ENCODE measurements around the gene CNTNAP2.

The CNTNAP2 gene

DNA sequence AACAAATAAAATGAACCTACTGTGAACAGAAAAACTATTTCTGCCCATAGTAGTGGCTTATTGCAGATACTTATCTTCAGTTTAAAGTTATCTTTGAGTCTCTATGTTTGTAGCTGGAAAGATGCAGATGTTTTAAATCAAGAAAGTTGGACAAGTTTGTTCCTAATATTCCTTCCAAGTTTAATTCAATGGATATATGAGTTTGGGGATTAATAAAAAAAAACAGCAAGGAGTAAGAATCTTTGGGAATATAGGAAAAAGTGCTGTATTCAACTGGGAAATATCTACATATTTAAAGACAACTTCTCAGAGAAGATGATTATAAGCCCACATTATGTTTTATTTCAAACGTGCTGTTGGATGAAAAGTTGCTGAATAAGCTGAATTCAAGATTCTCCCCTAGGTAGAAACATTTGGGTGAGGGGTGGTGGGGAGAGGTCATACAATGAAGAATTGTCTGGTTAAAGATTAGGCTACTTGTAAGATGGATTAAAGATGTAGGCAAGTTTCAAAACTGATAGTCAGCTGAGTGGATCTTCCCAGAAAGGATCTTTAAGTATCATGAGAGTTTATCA lies 1135.2 kb downstream of the CNTNAP2 start:
- no peak for DNase-seq (ENCODE audit: low read depth)

DNA sequence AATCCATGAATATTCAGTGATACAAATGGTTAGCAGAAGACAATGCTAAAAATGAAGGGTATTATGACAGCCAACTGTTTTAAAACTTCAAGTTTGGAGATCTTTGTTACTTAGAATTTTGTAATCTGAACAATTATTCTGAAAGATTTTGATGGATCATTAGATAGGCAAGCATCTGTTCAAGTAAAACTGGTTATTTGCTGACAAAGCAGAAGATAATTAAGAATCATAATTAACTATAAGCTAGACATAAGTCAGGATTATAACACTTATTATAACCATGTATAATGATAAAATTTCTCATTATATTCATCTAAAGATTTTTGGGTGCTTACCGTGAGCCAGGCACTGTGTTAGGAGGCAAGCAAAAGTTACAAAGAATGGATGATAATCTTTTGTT lies 1145.1 kb downstream of the CNTNAP2 start:
- DNase-seq (ENCODE audit: low read depth) = no peak

DNA sequence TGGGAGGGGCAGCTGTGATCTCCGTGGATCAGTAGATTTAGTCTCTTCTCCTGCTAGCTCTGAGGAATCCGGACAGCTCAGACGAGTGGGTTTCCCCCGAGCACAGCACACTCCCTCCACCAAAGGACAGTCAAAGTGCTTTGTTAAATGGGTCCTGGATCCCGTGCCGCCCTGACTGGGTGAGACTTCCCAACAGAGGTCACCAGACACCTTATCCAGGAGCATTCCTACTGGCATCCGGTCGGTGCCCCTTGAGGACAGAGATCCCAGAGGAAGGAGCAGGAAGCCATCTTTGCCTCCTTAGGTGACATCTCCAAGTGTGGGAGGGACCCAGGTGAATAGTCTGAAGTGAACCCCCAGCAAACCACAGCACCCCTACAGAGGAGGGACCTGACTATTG lies 1148.9 kb downstream of the CNTNAP2 start:
- no peak for DNase-seq (ENCODE audit: low read depth)

DNA sequence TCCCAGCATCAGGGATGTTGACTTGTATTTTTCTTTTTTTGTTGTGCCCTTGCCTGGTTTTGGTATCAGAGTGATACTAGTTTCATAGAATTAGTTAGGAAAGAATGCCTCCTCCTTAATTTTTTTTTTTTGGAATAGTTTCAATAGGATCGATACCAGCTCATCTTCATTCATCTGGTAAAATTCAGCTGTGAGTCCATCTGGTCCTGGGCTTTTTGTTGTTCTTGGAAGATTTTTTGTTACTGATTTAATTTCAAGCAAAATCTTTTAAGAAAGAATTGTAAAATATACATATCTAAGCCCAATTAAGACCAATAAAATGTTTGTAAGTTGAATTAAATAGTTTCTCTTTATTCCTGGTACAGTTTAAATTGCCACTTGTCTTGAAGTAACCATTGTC lies 1159.5 kb downstream of the CNTNAP2 start:
- no peak for DNase-seq (ENCODE audit: low read depth)

DNA sequence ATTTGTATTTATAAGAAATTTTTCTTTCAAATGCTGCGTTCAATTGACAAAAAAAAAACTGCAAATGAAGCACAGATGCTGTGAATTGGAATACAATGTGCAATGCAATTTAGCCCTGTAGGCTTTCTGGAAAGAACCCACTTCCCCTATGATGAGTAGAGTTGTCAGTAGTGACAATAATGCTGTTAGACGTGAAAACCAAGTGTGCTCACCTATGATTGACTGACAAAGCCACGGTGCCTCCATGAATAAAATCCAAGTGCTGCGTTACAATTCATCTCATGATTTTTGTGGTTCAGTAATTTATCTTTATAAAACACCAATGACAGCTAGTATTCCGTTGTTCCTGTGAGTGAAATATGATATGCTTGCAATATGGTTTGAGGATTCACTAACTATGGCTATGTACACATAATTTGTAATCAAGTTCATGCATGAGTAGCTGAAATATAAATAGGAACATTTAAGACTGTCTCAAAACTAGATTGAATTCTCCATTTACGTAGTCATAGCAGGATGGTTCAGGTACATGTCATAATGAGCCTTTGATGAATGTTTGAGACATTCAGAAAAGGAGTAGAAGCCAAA lies 1160.3 kb downstream of the CNTNAP2 start:
- no peak for DNase-seq (ENCODE audit: low read depth)

DNA sequence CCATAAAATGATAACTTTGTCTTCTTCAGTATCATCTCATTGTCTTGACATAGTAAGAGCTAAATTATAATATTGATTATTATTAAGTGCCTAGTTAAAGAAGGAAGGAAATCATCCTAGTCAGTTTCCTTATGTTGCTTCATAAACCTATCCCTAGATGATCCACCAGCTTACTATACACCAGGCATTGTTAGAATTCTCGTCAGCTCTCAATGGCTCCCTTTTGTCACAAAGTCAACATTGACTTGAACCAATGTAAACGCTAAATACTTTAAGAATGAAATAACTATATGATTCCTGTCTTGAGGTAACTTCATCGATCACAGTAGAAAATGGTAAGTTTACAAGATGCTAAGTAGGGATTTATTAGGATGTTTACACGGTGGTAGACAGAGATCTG lies 1162.9 kb downstream of the CNTNAP2 start:
- DNase-seq (ENCODE audit: low read depth) = no peak

DNA sequence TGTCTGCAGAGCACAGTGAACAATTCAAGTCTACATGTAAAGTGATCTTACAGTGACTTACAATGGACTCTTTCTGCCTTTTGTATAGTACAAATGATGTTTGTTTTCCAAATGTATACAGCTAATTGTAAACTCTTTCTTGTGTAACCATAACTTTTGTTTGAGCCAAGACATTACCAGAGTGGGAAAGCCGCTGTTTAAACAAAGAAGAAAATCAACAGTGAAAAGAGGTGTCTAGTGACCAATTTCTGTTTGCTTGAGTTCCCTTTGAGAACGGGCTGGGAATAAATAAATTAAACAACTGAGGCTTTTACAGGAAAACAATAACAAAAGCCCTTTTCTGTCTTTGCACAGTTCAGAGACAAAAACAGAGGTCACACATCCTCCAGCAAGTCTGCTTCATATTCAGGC lies 1163.4 kb downstream of the CNTNAP2 start:
- no peak for DNase-seq (ENCODE audit: low read depth)

DNA sequence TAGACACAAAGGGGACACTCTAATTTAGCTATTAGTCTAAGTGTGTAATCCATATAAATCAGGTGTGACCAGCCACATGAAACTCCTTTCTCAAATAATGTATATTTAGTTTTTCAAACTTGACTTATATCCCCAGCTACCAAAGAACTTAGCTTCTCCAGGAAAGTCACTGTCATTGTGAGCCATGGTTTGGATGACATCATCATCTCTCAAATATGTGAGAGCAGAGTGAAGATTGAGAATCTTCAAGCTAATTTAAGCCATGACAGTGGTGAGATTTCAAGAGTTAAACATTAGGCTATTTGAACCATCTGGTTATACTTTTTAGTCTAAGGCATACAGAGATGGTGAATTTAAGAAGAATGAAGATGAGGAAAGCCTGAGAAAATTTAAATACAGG lies 1165.6 kb downstream of the CNTNAP2 start:
- no peak for DNase-seq (ENCODE audit: low read depth)

DNA sequence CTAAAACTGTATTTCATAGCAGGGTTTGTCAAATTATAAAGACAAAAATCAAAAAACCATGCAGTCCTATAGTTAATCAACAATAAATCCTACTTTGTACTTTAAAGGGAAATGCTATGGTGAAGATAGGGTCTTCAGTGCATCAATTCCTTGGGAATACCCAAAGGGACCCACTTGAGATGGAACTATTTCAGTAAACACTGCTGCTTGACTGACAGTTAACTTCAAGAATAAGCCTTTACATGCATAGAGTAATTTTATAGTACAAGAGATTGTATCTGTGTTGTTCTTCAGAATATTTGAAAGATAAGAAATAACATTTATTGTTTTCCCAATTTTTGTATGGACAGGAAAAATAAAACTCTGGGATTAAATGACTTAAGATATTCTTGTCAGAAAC lies 1179.6 kb downstream of the CNTNAP2 start:
- DNase-seq (ENCODE audit: low read depth) = no peak

DNA sequence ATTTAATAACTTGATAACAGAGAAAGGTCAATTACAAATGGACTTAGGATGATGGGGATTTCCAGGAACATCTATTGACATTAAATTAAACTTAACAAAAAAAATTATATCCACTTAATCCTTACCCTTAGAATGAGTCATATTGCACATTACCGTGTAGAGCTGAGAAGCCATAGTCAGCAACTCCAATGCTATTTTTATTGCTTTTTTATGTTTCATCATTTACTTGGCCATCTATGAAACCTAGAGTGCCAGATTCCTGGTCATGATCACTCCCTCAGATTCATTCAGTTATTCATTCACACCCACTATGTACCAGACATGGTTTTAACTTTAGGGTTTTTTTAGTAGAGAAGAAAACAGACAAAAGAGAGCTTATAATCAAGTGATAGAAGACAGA lies 1180.4 kb downstream of the CNTNAP2 start:
- no peak for DNase-seq (ENCODE audit: low read depth)

DNA sequence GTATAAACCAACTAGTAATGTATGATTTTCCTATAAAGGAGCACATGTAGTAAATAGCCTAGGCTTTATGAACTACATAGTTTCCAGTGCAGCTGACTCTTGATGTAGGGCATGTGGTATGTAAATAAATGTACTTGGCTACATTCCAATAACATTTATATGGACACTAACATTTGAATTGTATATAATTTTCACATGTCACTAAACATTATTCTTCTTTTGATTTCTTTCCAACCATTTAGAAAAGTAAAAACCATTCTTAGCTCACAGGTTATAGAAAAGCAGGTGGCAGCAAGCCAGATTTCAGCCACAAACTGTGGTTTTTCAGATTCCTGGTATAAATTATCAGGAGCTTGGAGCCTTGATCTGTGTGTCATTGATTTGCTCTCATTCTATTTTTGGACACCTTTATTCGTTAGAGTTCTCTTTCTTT lies 1182.0 kb downstream of the CNTNAP2 start:
- no peak for DNase-seq (ENCODE audit: low read depth)

DNA sequence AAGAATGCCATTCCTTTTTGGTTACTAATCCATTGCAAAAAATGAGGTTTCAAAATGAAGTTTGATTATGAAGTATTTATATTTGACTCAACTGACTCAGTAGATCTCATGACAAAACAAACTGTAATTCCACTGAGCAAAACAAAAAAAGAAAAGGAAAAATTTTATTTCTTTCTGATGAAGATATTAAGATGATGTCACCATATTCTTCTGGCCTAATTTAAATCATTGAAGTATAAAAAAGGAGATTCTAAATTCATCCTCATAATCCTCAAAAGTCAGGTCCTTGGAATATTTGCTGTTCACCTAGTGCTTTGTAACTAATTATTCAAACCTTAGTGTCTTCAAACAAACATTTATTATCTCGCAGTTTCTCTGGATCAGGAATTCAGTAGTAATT lies 1183.7 kb downstream of the CNTNAP2 start:
- DNase-seq (ENCODE audit: low read depth) = no peak

DNA sequence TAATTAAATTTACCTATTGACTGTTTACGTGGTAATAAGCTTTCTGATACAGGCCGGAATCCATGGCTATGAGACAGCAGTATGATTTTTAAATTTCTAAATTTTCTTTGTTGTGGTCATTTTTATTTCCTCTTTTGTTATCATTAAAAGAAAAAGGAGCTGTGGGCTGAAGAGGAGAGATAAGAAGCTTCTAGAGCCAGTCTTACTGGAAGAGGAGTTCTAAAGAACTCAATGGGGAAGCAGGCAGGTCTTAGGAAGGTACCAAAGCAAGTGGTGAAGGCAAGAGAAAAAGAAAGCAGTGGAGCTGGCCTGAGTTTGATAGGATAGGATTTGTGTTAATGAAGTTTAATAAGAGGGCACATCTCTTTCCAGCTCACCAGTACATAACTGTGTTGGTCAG lies 1187.8 kb downstream of the CNTNAP2 start:
- no peak for DNase-seq (ENCODE audit: low read depth)

DNA sequence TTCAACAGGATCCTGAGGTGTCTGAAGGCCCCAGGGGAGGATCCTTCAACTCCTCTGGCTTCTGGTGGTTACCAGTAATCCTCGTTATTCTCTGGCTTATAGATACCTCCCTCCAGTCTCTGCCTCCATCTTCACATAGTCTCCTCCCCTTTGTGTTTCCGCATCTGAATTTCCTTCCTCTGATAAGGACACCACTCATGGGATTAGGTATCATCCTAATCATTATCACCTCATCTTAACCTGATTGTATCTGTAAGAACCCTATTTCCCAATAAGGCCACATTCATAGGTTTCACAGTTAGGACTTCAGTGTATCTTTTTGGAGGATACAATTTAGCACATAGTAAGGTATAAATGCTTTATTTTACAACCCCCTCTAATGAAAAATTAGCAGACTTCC lies 1189.2 kb downstream of the CNTNAP2 start:
- no peak for DNase-seq (ENCODE audit: low read depth)

DNA sequence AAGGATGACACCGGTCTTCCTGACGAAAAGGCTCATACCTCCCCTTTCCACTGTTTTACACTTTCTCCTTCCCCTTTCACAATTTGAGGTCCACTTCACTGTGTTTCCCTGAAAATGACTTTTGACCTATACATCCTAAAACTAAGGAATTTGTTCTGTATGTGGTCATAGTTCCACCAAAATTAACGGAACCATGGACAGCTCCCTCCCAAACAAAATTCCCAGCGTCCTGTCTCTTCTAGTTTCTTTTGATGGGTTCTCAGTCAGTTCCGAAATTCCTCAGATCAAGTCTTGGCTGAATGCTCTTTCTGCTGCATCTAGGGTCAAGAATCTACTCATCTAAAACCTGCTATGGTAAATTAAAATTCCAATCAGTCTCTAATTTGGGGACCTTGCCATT lies 1191.9 kb downstream of the CNTNAP2 start:
- no peak for DNase-seq (ENCODE audit: low read depth)

DNA sequence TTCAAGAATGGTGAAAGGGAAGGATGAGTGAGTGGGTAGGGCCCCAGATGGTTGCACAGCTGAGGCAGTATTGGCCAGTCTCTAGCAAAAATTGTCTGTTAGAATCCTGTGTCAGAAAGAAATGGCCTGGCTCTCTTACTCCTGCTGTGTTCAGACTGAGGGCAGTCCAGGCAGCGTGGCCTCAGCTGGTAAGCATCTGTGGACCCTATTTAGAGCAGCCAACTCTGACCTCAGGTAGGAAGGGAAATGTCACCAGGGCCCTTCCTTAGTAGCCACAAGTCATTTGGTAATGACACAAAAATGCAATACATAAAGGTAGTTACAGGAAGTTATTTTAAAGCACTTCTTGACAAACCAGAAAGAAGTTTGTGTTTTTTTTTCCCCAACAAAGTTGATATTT lies 1194.7 kb downstream of the CNTNAP2 start:
- DNase-seq (ENCODE audit: low read depth) = no peak

DNA sequence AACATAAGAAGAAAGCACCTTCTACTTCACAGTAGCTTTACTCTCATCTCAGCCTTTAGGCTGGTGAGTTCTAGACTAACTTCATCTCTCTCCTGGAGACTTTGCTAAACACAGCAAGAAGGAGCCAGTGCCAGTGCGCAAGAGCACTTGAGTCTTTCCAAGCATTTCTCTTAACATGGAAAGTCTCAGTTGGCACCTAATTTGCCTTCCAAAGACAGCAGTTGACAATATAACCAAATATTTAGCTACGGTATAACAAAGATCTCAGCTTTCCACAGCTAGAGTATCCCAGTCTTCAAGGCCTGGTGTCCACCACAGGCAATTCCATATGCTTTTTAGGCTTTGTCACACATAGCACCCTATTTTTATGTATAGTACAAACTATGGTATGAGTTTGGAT lies 1204.9 kb downstream of the CNTNAP2 start:
- DNase-seq (ENCODE audit: low read depth) = no peak

DNA sequence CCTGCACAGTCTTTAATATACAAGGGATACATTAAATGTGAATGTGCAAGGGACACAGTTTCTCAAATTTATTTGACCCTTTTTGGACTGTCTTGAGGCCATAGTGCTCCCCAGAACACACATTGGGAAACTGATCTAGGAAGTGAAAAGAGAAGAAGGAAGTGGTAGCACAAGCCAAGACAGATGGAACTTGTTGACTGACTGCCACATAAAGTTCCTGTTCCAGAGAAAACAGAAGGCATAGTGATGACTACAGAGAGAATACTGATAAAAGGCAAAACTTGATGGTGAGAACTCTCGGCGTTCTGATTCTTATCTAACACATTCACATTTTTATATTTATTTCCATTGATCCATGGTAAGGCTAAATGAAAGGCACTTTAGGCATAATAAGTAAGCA lies 1216.4 kb downstream of the CNTNAP2 start:
- DNase-seq (ENCODE audit: low read depth) = no peak

DNA sequence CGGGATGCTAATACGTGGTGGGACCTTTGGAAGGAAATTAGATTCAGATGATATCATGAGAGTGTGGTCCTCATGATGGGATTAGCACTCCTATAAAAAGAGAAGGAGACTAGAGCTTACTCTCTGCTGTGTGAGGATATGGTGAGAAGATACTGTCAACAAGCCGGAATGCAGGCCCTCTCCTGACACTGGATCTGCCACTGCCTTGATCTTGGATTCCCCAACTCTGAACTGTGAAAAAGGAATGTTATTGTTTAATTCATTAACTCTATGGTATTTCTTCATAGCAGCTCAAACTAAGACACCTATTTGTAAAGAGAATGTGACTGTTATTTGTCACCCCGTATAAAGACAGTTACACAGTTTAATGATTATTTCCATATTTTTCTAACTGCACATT lies 1246.5 kb downstream of the CNTNAP2 start:
- no peak for DNase-seq (ENCODE audit: low read depth)

DNA sequence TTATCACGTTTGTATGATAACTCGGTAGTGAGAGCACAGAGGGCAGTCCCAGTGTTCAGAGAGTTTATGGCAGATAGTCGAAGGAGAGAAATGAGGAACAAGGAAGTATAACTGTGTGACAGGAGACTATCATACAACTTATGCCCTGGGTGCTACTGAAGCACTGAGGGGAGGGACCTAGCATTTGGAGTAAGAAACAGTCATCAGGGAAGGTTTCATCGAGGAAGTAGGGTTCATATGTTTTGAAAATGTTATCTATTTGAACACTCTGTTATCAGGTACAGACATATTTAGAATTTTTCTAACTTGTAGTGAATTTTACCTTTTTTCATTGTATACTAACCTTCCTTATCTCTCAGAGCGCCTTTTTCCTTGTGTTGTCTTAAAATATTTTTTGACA lies 1259.6 kb downstream of the CNTNAP2 start:
- no peak for DNase-seq (ENCODE audit: low read depth)

DNA sequence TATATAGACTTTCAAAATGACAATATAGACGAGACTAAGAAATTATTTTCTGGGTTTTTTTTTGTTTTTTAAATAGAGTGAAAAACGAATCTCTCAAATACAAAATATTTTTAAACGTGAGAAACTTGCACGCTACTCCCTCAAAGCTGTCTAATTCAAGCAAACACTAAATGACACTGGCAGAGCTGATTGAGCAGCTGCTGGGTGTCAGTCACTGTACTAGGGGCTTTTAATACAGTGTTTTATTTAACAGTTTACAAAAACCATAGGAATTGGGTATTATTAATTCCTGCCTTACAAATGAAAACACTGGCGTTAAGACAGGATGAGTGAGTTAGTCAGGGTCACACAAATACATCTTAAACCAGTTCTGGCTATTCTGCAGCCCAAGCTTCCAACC lies 1264.3 kb downstream of the CNTNAP2 start:
- no peak for DNase-seq (ENCODE audit: low read depth)

DNA sequence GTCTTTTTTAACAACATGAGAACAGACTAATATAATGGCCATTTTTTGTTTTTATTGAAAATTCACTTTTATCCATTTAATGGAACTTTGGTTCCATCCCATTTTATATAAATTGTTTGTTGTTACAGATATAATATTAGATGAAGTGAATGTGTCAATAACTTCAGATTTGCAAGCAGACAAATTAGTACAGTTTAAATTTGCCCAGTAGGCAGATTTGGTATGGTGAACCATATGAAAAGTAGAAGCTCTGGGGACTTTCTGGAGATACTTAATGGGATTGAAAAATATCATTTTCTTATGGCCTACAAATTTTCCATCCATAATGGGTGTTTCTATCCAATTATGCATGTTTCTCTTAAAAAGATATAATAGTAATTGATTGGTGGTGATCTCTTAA lies 1277.7 kb downstream of the CNTNAP2 start:
- no peak for DNase-seq (ENCODE audit: low read depth)

DNA sequence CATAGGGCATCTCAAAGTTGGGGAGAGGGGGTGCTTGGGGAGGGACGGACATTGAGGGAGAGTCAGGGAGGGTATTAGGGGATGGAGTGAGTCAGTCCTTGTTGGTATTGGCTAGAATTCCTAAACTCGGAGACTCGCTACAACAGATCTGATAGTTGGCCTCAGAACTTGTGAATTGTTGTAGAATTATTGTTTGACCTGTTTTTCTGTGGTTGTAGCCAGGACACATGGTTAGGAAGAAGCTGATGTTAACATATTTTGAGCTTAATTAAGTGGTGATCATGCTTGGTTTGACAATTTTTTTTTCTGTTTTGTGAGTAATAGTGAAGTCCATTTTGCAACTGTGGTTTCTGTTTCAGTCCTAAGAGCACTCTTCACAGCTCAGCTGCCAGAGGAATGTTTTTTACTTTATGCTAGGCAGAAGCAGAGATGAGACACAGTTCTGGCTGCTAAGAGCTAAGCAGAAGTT lies 1283.7 kb downstream of the CNTNAP2 start:
- no peak for DNase-seq (ENCODE audit: low read depth)

DNA sequence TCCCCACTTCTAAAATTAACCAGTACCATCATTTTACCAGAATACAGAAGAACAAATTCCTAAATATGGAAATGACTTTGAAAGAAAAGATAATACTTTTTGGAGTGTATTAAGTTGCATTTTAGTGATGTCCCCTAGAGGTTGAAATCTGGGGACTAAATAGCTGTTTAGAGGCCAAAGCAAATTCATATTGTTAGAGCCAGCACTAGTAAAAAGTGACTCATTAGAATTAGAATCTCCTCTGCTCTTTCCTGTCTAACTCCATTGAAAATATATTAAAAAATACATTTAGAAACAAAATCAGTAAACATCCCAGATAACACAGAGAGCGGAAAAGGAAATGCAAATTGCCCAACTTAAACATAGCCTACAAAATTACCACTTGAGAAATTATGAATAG lies 1284.3 kb downstream of the CNTNAP2 start:
- DNase-seq (ENCODE audit: low read depth) = no peak
